Brain microvascular endothelial cell (primary cell): ENCODE results near the gene TEKT3.

Experiments used
- DNase-seq: peaks from one replicate; pipeline ENCODE4 v3.0.0-alpha.2; 2020
- H3K27ac ChIP-seq: fragments of 250-450 bp; sonication (Bioruptor Pico); 2 replicates; pipeline ENCODE4 v1.5.1; 2020; ENCODE audit warnings: mild to moderate bottlenecking, moderate library complexity
- H3K27me3 ChIP-seq: fragments of 250-450 bp; sonication (Bioruptor Pico); replicated peaks from 2 replicates; pipeline ENCODE4 v1.5.1; 2020; ENCODE audit warnings: mild to moderate bottlenecking
- H3K36me3 ChIP-seq: fragments of 250-450 bp; sonication (Bioruptor Pico); replicated peaks from 2 replicates; pipeline ENCODE4 v1.5.1; 2020; ENCODE audit warnings: mild to moderate bottlenecking
- H3K4me3 ChIP-seq: 2 replicates; pipeline ENCODE4 v1.5.1; 2011; ENCODE audit warnings: low read depth, mild to moderate bottlenecking, control low read depth, low read length, moderate library complexity
- in situ Hi-C: cut with HindIII; loops from 2 replicates; pipeline ENCODE4 v1.10.0; 2017; ENCODE audit warnings: low sequenced_read_pairs, low pct_ligation_motif_present
- TF ChIP-seq, protein P1 (sequence below): IDR thresholded peaks from 2 replicates; pipeline ENCODE4 v1.5.1; 2011; ENCODE audit warnings: low read depth, mild to moderate bottlenecking, moderate library complexity, low read length, control low read depth, inconsistent platforms; ENCODE audit errors: missing control alignments

TEKT3 gene

GRCh38 chr17:15371376-15372130 lies 30.2 kb upstream of the TEKT3 start:
- Histone ChIP-seq H3K27me3 (no peaks in the 10 kb centered on the region), H3K4me3 (no peak overlapping the region), H3K36me3 (no peaks in the 10 kb centered on the region), H3K27ac (no peak overlapping the region)
- DNase-seq, result no peak
- in situ Hi-C loops, result no loop called here
- TF ChIP-seq, protein P1, sequence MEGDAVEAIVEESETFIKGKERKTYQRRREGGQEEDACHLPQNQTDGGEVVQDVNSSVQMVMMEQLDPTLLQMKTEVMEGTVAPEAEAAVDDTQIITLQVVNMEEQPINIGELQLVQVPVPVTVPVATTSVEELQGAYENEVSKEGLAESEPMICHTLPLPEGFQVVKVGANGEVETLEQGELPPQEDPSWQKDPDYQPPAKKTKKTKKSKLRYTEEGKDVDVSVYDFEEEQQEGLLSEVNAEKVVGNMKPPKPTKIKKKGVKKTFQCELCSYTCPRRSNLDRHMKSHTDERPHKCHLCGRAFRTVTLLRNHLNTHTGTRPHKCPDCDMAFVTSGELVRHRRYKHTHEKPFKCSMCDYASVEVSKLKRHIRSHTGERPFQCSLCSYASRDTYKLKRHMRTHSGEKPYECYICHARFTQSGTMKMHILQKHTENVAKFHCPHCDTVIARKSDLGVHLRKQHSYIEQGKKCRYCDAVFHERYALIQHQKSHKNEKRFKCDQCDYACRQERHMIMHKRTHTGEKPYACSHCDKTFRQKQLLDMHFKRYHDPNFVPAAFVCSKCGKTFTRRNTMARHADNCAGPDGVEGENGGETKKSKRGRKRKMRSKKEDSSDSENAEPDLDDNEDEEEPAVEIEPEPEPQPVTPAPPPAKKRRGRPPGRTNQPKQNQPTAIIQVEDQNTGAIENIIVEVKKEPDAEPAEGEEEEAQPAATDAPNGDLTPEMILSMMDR, result no peak

GRCh38 chr17:15368600-15368999 lies 27.2 kb upstream of the TEKT3 start:
- H3K27ac ChIP-seq, result no peak overlapping the region
- no peak overlapping the region for H3K4me3 ChIP-seq
- no peak for DNase-seq
- TF ChIP-seq, protein P1, result no peak
- H3K36me3 ChIP-seq, result no peaks in the 10 kb centered on the region
- in situ Hi-C loops, result no loop called here
- H3K27me3 ChIP-seq, result no peaks in the 10 kb centered on the region

GRCh38 chr17:15366026-15366425 lies 24.6 kb upstream of the TEKT3 start:
- TF ChIP-seq, protein P1, result no peak
- no peak overlapping the region for H3K27ac ChIP-seq
- no peaks in the 10 kb centered on the region for H3K27me3 ChIP-seq
- H3K36me3 ChIP-seq, result no peaks in the 10 kb centered on the region
- H3K4me3 ChIP-seq, result no peak overlapping the region
- in situ Hi-C loops, result no loop called here
- no peak for DNase-seq

DNA sequence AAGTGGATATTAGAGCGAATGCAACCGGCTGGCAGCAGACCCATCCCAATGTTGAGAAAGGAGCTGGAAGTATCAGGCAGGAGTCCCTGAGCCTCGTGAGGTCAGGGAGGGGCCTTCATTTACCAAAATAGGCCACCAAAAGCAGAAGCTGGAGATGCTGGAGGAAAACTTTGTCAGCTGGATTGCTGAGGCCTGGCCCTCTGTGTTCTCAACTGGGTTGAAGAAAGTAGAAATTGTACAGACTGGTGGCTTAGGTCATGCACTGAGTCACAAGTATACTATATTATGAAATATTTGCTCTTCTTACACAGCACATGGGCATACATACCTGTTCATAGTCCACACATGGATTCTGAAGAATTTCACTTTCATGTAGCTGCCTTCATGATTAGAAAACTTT lies 23.2 kb upstream of the TEKT3 start:
- DNase-seq, result no peak
- Histone ChIP-seq H3K4me3 (no peak overlapping the region), H3K27me3 (no peaks in the 10 kb centered on the region), H3K27ac (no peak overlapping the region), H3K36me3 (no peaks in the 10 kb centered on the region)
- in situ Hi-C loops, result no loop called here
- TF ChIP-seq, protein P1, result no peak

DNA sequence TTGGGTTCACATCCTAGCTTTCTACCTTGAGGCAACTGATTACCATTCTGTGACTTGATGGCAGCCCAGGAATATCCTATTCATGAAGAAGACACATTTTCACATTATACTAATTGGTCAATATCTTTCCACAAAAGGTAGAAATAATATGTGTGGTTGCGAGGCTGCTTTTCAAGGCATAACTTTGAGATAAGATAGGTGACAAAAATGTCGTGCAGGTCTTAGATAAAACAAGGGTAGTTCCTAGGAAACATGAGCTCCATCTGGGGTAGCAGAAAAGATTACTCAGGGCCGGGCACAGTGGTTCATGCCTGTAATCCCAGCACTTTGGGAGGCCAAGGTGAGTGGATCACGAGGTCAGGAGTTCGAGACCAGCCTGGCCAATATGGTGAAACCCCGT lies 22.3 kb upstream of the TEKT3 start:
- TF ChIP-seq, protein P1, result no peak
- Histone ChIP-seq H3K27ac (no peak overlapping the region), H3K36me3 (no peaks in the 10 kb centered on the region), H3K4me3 (no peak overlapping the region), H3K27me3 (no peaks in the 10 kb centered on the region)
- no peak for DNase-seq
- in situ Hi-C loops, result no loop called here

- no peaks in the 10 kb centered on the region for H3K27me3 ChIP-seq
- no peak overlapping the region for H3K27ac ChIP-seq
- TF ChIP-seq, protein P1, result no peak
- no peak for DNase-seq
- H3K4me3 ChIP-seq, result no peak overlapping the region
- no peaks in the 10 kb centered on the region for H3K36me3 ChIP-seq
- in situ Hi-C loops, result no loop called here
Observed at GRCh38 chr17:15361592-15361991, 20.2 kb upstream of the TEKT3 start.
